HG02885 (cell line): ENCODE measurements around the gene BICDL1.
"Not testable (repeated sequence)": the region's sequence is repeated elsewhere in the genome, so short reads cannot be mapped to it uniquely, and the experiment has no call there.

Source experiments
- ATAC-seq: cut with Tn5 transposase; IDR thresholded peaks from one replicate; pipeline ENCODE4 v1.9.1; 2021; ENCODE audit warnings: mild to moderate bottlenecking; ENCODE audit not compliant: unreplicated experiment, poor library complexity

Gene BICDL1, protein sequence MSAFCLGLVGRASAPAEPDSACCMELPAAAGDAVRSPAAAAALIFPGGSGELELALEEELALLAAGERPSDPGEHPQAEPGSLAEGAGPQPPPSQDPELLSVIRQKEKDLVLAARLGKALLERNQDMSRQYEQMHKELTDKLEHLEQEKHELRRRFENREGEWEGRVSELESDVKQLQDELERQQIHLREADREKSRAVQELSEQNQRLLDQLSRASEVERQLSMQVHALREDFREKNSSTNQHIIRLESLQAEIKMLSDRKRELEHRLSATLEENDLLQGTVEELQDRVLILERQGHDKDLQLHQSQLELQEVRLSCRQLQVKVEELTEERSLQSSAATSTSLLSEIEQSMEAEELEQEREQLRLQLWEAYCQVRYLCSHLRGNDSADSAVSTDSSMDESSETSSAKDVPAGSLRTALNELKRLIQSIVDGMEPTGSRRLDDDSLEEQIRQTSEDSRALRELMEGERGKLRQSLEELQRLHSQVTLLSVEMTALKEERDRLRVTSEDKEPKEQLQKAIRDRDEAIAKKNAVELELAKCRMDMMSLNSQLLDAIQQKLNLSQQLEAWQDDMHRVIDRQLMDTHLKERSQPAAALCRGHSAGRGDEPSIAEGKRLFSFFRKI

DNA sequence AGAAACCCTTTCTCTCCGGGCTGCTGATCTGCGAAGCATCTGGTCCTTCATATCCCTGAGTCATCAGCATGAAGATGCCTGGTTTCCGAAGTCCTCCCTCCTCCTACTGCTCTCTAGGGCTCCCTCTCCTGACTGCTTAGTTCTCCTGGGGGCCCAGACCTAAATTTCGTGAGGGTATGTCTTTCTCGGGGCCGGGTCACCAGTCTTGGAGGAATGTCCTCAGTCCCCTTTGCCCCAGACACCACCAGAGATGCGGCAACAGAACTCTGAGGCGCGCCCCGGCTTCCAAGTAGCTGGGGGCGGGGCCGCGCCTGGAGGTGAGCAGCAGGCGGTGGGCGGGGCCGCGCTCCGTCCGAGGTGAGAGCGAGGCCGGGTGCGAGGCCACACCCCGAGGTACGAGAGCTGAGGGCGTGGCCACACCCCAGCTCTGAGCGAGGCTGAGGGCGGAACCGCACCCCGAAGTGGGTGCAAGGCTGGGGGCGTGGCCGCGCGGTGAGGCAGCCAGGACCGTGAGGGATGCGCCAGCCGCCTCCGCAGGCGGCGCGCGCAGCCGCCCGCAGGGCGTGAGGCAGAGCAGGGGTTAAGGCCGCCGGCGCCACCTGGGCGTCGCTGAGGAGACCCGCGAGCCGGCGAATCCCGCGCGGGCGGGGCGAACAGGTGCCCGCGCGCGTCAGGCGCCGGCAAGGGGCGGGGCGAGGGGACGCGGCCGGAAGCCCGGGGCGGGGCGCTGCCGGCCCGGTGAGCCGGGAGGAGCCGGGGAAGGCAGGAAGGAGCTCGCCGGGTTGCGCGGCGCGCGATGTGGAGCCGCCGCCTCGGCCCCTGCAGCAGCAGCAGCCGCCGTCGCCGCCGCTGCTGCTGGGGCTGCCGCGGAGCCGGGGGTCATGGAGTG, at the start of gene BICDL1:
TSS of gene BICDL1 (plus strand) at position 765 of the 889 bp plus-strand sequence. CDS start 633 bp downstream, outside the sequence.
- peak; percentile 82 for ATAC-seq

DNA sequence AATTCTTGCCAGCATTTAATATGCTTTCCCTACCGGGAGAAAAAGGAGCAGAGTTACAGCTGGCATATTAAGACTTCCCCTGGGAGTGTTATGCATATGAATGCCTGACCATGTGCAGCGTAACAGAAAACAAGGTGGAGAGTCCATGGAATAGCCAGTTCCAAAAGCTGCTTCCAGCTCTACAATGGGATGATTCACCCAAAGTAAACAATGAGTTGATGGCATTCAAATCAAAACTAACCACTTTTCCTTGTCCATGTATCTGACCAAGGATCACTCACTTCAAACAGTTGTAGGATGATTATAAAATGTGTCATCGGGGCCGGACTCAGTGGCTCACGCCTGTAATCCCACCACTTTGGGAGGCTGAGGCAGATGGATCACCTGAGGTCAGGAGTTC, 48.1 kb upstream of the BICDL1 start:
- ATAC-seq: no peak

DNA sequence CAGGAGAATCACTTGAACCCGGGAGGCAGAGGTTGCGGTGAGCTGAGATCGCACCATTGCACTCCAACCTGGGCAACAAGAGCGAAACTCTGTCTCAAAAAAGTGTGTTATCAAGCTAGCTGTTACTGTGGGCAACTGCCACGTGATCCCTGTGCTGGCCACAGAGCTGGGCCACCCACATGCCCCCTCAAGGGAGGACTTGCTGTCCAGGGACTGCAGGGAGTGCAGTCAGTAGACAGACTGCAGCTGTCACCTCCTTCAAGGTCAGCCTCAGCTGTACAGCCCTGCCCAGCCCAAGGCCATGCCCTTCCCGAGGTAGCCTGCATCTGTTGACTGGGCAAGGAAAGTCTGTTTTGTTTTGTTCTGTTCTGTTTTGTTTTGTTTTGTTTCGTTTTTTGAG, 46.6 kb upstream of the BICDL1 start:
- no peak for ATAC-seq

DNA sequence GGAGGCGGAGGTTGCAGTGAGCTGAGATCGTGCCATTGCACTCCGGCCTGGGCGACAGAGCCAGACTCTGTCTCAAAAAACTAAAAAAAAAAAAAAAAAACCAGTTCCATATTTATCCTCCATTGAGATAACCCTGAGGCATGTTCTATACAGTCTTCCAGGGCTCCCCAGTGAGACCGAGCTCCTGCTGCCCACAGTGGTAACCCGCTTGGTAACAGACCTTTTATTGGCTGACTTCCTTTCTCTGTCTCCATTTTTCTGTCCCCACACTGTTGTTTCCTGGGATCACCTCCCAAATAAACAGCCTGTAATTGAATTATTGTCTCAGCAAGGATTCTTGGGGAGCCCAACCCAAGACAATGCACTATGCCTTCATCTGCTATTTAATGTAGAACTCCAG, 42.8 kb upstream of the BICDL1 start:
- ATAC-seq: no peak

DNA sequence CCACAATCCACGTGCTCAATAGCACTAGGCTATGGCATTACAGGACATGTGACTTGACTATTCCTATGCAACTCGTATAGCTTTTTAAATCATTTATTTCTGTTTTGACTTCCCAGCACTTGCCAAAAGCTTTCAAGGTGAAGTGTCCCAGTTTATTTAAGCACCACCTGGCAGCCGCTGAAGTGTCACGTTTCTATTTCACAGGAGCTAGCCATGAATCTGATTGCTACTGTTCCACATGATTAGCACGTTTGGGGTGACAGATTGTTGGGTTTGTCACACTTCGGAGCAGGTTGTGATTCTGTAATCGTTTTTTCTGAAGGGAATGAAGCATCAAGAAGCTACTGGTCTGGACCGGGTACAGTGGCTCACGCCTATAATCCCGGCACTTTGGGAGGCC, 39.9 kb upstream of the BICDL1 start:
- no peak for ATAC-seq

DNA sequence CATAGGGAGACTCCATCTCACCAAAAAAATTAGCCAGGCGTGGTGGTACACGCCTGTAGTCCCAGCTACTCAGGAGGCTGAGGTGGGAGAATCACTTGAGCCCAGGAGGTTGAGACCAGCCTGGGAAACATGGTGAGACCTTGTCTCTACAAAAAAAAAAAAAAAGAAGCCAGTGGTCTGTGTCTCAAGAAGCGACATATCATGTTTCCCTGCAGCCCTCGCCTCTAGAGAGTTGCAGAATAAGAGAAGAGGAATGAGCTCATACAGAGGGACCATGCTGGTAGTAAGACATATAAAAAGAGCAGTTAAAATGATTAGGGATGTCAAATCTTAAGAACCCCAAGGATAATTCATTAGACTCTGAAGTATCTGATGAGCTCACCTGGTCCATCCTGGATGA, 39.4 kb upstream of the BICDL1 start:
- ATAC-seq: no peak

DNA sequence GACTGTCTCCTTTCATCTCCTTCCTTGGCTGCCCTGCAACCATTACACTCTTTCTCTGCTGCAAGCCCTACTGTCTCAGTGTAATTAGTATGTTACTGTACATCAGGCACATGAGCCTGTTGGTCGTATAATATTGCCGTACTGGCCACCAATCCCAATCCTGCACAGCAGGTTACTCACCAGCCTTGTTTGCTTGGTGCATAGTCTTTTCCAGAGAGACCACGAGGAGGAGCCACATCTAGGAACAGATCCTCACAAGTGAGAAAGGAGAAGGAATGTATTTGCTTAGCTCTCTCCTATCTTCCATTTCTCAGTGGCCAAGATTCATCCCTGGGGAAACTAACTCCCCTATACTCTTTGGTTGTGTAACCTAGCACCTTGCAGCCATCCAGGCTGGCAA, 33.0 kb upstream of the BICDL1 start:
- ATAC-seq: no peak

DNA sequence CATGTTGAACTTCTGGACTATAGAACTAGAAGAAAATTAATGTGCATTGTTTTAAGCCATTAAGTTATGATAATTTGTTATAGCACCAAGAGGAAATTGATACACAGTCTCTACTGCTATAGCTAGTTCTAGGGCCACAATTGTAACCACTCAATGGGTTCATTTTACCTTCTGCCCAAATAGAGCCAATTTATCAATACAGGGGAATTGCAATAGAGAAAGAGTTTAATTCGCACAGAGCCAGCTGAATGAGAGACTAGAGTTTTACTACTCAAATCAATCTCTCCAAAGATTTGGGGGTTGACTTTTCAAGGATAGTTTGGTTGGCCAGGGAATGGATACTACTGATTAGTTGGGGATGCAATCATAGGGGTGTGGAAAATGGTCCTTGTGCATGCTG, 31.9 kb upstream of the BICDL1 start:
- ATAC-seq: no peak

DNA sequence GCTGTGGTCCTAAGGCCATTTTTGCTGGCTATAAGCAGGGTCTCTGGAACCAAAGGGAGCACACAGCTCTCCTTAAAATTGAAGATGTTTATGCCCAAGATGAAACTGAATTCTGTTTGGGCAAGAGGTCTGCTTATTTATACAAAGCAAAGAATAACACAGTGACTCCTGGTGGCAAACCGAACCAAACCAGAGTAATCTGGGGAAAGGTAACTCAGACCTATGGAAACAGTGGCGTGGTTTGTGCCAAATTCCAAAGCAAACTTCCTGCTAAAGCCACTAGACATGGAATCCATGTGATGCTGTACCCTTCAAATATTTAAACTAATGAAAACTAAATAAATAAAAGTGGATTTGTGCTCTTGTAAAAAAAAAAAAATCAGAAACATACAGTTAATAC, 29.6 kb upstream of the BICDL1 start:
- no peak for ATAC-seq

DNA sequence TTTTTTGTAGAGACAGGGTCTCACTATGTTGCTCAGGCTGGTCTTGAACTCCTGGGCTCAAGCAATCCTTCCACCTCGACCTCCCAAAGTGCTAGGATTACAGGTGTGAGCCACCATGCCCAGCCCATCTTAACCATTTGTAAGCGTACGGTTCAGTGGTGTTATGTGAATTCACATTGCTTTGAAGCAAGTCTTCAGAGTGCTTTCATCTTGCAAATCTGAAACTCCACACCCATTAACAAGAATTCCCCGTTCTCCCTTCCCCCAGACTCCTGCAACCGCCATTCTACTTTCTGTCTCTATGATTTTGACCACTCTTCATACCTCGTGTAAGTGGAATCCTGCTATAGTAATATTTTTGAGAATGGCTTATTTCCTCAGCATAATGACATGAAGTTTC, 24.9 kb upstream of the BICDL1 start:
- no peak for ATAC-seq

DNA sequence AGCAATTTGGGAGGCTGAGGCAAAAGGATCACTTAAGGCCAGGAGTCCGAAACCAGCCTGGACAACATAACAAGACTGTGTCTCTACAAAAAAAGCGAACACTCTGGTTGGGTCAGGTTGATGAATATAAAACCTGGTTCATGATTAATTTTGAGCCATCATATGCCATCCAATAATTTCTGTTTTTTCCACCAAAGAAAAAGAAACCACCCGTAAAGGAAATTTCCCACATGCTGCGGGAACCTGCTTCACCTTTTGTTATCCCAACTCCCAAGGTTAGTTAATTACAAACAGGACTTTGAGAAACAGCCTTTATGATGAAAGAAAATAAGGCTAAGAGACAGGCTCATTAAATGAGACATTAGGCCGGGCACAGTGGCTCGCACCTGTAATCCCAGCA, 24.1 kb upstream of the BICDL1 start:
- no peak for ATAC-seq

DNA sequence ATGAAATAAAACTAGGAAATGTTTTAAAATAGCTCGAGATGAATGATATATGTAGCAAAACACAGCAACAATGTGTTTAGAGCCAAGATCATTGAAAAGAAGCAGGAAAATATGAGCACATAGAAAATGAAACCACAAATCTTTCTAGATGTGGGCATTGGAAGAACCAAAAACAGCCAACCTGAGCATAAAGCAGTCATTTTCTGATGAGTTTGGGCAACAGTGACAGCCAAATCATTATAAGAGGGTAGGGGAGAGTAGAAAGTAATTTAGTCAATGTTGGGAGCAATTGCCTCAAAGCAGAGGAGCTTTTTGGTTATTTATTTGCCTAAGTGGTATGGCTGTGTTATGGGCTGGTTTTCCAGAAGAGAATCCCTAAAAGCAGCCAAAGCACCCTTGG, 8.8 kb upstream of the BICDL1 start:
- ATAC-seq: no peak

DNA sequence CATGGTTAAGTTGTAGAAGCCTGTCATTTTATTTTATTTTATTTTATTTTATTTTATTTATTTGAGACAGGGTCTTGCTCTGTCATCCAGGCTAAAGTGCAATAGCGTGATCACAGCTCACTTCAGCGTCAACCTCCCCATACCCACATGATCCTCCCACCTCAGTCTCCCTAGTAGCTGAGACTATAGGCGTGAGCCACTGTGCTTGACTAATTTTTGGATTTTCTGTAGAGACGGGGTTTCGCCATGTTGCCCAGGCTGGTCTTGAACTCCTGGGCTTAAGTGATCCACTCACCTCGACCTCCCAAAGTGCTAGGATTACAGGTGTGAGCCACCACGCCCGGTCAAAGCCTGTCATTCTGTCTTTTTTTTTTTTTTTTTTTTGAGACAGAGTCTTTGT, 8.3 kb upstream of the BICDL1 start:
- not testable (repeated sequence) for ATAC-seq

DNA sequence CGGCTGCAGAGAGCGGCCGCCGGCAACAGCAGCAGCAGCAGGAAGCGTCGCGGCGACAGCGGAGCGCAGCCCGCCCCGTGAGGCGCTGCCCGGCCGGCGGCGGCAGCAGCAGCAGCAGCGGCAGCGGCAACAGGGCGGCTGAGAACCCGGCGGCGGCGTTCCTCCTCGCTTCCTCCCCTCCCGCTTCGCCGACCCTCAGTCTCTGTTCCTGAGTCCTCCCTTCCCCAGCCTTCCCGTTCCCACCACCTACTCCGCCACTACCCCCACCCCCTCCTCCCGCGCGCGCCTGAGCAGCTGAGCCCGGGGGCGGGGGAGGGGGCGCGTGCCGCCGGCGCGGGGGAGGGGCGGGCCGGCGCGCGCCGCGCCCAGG, 310 bp downstream of the BICDL1 start:
- peak; percentile 27 for ATAC-seq

DNA sequence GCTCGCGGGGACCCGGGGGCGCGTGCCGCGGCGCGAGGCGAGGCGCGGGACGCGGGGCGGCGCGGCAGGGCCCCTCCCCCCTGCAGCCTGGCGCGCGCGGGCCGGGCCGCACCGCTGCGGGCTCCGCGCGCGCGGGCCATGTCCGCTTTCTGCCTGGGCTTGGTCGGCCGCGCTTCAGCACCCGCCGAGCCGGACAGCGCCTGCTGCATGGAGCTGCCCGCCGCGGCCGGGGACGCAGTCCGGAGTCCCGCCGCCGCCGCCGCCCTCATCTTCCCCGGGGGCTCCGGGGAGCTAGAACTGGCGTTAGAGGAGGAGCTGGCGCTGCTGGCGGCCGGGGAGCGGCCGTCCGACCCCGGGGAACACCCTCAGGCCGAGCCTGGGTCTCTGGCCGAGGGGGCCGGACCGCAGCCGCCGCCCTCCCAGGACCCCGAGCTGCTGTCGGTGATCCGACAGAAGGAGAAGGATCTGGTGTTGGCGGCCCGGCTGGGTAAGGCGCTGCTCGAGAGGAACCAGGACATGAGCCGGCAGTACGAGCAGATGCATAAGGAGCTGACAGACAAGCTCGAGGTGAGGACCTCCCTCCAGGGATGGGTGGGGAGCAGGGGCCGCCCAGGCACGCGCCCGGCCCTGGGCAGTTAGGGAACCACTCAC, 820 bp downstream of the BICDL1 start:
- peak; percentile 39 for ATAC-seq

DNA sequence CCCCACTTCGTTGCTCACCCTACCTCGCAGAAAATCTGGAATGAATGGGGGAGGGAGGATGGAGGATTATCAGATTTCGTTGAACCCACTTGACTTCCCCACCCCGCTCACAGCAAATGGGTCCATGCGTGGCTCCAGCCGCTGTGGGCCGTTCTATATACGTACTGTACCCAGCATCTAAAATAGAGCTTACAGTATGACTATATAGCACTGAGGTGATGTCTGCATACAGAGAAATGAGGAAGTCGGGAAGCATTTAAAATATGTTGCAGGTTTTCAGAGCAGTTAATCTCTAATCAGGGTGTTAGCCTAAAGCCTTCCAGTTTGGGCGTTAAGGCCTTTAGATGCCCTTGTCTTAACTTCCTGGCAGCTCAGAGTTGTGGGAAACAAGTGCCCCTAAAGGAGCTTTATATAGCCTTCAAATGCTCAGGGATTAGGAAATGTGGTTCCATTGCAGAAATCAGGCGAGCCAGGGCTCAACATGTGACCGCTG, 1.4 kb downstream of the BICDL1 start:
- no peak for ATAC-seq

DNA sequence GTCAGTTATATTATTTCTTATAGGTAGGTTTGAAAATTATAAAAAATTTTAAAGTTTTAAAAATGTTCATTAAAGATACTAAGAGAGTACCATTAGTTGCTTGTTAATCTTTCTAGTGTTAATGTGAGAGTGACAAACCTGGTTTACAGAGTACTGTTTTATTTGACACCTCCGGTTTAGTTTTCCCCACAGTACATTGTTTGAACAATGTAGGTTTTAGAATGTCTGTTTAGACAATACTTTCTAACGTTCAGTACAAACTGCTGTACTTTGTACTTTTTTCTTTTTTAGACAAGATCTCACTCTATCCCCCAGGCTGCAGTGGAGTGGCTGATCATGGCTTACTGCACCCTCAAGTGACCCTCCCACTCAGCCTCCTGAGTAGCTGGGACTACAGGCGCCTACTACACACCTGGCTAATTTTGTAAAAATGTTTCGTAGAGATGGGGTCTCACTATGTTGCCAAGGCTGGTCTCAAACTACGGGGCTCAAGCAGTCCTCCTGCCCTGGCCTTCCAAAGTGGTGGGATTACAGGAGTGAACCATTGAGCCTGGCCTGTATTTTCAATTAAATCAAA, 3.2 kb downstream of the BICDL1 start:
- no peak for ATAC-seq

DNA sequence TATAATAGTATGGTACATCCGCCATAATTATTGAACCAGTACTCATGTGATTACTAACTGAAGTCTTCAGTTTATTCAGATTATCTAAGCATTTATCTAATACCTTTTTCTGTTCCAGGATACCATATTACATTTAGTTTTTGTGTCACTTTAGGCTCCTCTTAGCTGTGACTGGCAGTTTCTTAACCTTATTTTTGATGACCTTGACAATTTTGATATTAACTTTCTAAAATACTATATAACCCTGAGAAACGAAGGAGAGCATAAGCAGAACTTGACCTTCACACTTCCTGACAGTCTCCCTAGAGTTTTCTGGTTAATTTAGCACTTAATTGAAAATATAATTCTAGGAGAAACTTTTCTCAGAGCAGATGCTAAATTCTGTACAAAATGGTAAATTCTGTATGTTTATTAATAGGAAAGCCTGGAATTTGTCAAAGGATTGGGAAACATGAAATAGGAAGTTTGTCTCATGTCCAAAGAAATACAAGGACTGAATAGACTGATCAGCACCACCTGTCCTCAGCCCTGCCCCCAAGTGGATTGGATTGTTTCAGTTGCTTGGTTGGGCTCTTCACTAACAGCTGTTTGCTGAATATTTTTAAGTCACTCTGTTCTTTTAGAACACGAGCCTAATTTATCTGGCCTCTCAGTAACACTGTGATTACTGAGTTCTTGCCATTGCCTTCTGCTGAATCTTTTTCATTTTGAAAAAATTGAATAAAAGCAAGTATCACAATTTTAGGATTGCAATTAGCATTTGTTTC, 6.0 kb downstream of the BICDL1 start:
- no peak for ATAC-seq

DNA sequence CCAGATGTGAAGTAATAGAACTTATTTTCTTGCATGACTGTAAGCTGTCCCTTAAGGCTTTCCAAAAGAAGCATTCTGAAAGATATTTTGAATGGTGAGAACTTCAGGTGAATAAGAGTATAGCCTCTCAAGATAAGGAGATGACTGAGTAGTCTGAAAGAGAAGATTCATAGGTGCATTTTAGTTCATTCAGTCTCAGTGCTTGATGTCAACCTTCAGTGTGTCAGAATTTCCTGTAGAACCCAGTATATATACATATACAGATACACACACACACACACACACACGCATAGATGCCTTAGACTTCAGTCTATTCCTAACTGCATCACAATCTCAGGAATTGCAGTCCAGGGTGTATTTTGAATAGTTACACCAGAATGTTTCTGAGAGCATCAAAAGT, 7.4 kb downstream of the BICDL1 start:
- no peak for ATAC-seq
